Adipocyte (in vitro differentiated cells): ENCODE results near the gene TRIM26.

Experiments used
- DNase-seq: peaks from one replicate; pipeline ENCODE4 v3.0.0-alpha.2; 2015; ENCODE audit warnings: low read depth
- H3K27me3 ChIP-seq: replicated peaks from 2 replicates; pipeline ENCODE4 v1.7.0; 2013; ENCODE audit warnings: mild to moderate bottlenecking, low read length, moderate library complexity; ENCODE audit not compliant: control insufficient read depth, insufficient read depth
- H3K36me3 ChIP-seq: 2 replicates; pipeline ENCODE4 v1.7.0; 2013; ENCODE audit warnings: low read length, mild to moderate bottlenecking, moderate library complexity; ENCODE audit not compliant: control insufficient read depth, insufficient read depth, severe bottlenecking
- H3K4me1 ChIP-seq: 2 replicates; pipeline ENCODE4 v1.7.0; 2013; ENCODE audit warnings: mild to moderate bottlenecking, low read length, moderate library complexity; ENCODE audit not compliant: control insufficient read depth, insufficient read depth
- H3K4me3 ChIP-seq: 2 replicates; pipeline ENCODE4 v1.7.0; 2013; ENCODE audit warnings: mild to moderate bottlenecking, low read length, moderate library complexity
- H3K9ac ChIP-seq: 2 replicates; pipeline ENCODE4 v1.7.0; 2013; ENCODE audit warnings: mild to moderate bottlenecking, low read length, moderate library complexity
- H3K9me3 ChIP-seq: 2 replicates; pipeline ENCODE4 v1.7.0; 2013; ENCODE audit warnings: mild to moderate bottlenecking, low read length, moderate library complexity; ENCODE audit not compliant: control insufficient read depth

Gene TRIM26

GRCh38 chr6:30206799-30207618 is 6.2 kb downstream of the TRIM26 start:
- no peak overlapping the region for H3K4me3 ChIP-seq
- H3K27me3 ChIP-seq: no peaks in the 10 kb centered on the region
- DNase-seq: peak; percentile 33
- H3K36me3 ChIP-seq: no peaks in the 10 kb centered on the region
- no peak overlapping the region for H3K9ac ChIP-seq
- H3K4me1 ChIP-seq: peaks cover 40% of the 10 kb centered on the region
- H3K9me3 ChIP-seq: no peaks in the 10 kb centered on the region

GRCh38 chr6:30206152-30206551 is 7.1 kb downstream of the TRIM26 start:
- H3K4me1 ChIP-seq: peaks cover 36% of the 10 kb centered on the region
- H3K27me3 ChIP-seq: no peaks in the 10 kb centered on the region
- no peak overlapping the region for H3K9ac ChIP-seq
- no peaks in the 10 kb centered on the region for H3K36me3 ChIP-seq
- no peak for DNase-seq
- H3K4me3 ChIP-seq: no peak overlapping the region
- no peaks in the 10 kb centered on the region for H3K9me3 ChIP-seq

GRCh38 chr6:30204116-30204515 is 9.1 kb downstream of the TRIM26 start:
- no peak overlapping the region for H3K4me3 ChIP-seq
- H3K27me3 ChIP-seq: no peaks in the 10 kb centered on the region
- no peaks in the 10 kb centered on the region for H3K9me3 ChIP-seq
- H3K36me3 ChIP-seq: peaks cover 12% of the 10 kb centered on the region
- peaks cover 35% of the 10 kb centered on the region for H3K4me1 ChIP-seq
- no peak for DNase-seq
- H3K9ac ChIP-seq: no peak overlapping the region

- Histone ChIP-seq H3K36me3 (peaks cover 28% of the 10 kb centered on the region), H3K27me3 (no peaks in the 10 kb centered on the region), H3K4me1 (peaks cover 25% of the 10 kb centered on the region), H3K9me3 (no peaks in the 10 kb centered on the region), H3K4me3 (no peak overlapping the region), H3K9ac (no peak overlapping the region)
- no peak for DNase-seq
Measured at GRCh38 chr6:30202366-30202765, 10.8 kb downstream of the TRIM26 start.

- H3K9ac ChIP-seq: no peak overlapping the region
- peaks cover 10% of the 10 kb centered on the region for H3K4me1 ChIP-seq
- H3K36me3 ChIP-seq: peaks cover 44% of the 10 kb centered on the region
- no peaks in the 10 kb centered on the region for H3K9me3 ChIP-seq
- no peak for DNase-seq
- no peak overlapping the region for H3K4me3 ChIP-seq
- H3K27me3 ChIP-seq: no peaks in the 10 kb centered on the region
Measured at GRCh38 chr6:30200551-30201281, 12.5 kb downstream of the TRIM26 start.

GRCh38 chr6:30198166-30199084 is 14.8 kb downstream of the TRIM26 start:
- Histone ChIP-seq H3K4me1 (peaks cover 16% of the 10 kb centered on the region), H3K9me3 (no peaks in the 10 kb centered on the region), H3K4me3 (no peak overlapping the region), H3K9ac (no peak overlapping the region), H3K27me3 (no peaks in the 10 kb centered on the region), H3K36me3 (peaks cover 48% of the 10 kb centered on the region)
- DNase-seq: no peak

GRCh38 chr6:30196376-30196775 is 16.8 kb downstream of the TRIM26 start:
- Histone ChIP-seq H3K9ac (no peak overlapping the region), H3K36me3 (peaks cover 48% of the 10 kb centered on the region), H3K9me3 (no peaks in the 10 kb centered on the region), H3K4me1 (peaks cover 5% of the 10 kb centered on the region), H3K27me3 (no peaks in the 10 kb centered on the region), H3K4me3 (no peak overlapping the region)
- no peak for DNase-seq

- Histone ChIP-seq H3K9me3 (no peaks in the 10 kb centered on the region), H3K4me3 (no peak overlapping the region), H3K9ac (no peak overlapping the region), H3K27me3 (no peaks in the 10 kb centered on the region), H3K4me1 (peaks cover 5% of the 10 kb centered on the region), H3K36me3 (peaks cover 48% of the 10 kb centered on the region)
- no peak for DNase-seq
Measured at GRCh38 chr6:30195951-30196350, 17.3 kb downstream of the TRIM26 start.

GRCh38 chr6:30194797-30195690 is 18.2 kb downstream of the TRIM26 start:
- DNase-seq: no peak
- Histone ChIP-seq H3K9ac (no peak overlapping the region), H3K4me1 (peaks cover 5% of the 10 kb centered on the region), H3K36me3 (peaks cover 48% of the 10 kb centered on the region), H3K4me3 (no peak overlapping the region), H3K9me3 (no peaks in the 10 kb centered on the region), H3K27me3 (no peaks in the 10 kb centered on the region)

GRCh38 chr6:30192076-30192475 is 21.1 kb downstream of the TRIM26 start:
- Histone ChIP-seq H3K4me3 (no peak overlapping the region), H3K36me3 (peaks cover 51% of the 10 kb centered on the region), H3K27me3 (no peaks in the 10 kb centered on the region), H3K9ac (no peak overlapping the region), H3K9me3 (no peaks in the 10 kb centered on the region), H3K4me1 (peaks cover 5% of the 10 kb centered on the region)
- no peak for DNase-seq
